IgD-negative memory B cell (primary cell): ENCODE results near the gene TMEM87B. TPM values are rescaled to one million over a fixed set of nuclear protein-coding genes. Genes with fewer than 3 reads are reported as not detected.
"Not testable (repeated sequence)": the region's sequence is repeated elsewhere in the genome, so short reads cannot be mapped to it uniquely, and the experiment has no call there.

ENCODE experiments used
- H3K27ac Mint-ChIP-seq, 3 donors: one replicate each; pipeline ENCODE4 v1.8.0; 2020 to 2022; ENCODE audit warnings: mild to moderate bottlenecking in 3 of 3, mixed read lengths in 3 of 3, moderate library complexity in 1 of 3
- H3K27me3 Mint-ChIP-seq: one replicate; pipeline ENCODE4 v1.8.0; 2021; ENCODE audit warnings: mixed read lengths
- H3K36me3 Mint-ChIP-seq: one replicate; pipeline ENCODE4 v1.8.0; 2020; ENCODE audit warnings: mild to moderate bottlenecking, mixed read lengths
- H3K4me1 Mint-ChIP-seq, 3 donors: one replicate each; pipeline ENCODE4 v1.8.0; 2020 to 2022; ENCODE audit warnings: mixed read lengths in 3 of 3, mild to moderate bottlenecking in 1 of 3
- H3K4me3 Mint-ChIP-seq, 4 donors: one replicate each; pipeline ENCODE4 v1.8.0; 2020 to 2022; ENCODE audit warnings: mild to moderate bottlenecking in 4 of 4, mixed read lengths in 4 of 4, moderate library complexity in 3 of 4
- H3K9me3 Mint-ChIP-seq, 3 donors: one replicate each; pipeline ENCODE4 v1.8.0; 2020 to 2021; ENCODE audit warnings: mixed read lengths in 3 of 3, mild to moderate bottlenecking in 1 of 3
- polyA plus RNA-seq: library from polyadenylated mRNA; unstranded; fragments of 300-500 nt; fragmentation: Illumina TruSeq; gene quantifications from one replicate; pipeline ENCODE4 v1.2.3, GENCODE V29; 2021

The TMEM87B gene
- polyA plus RNA-seq, 1 donor from 2014 or later = 11.0 TPM

DNA sequence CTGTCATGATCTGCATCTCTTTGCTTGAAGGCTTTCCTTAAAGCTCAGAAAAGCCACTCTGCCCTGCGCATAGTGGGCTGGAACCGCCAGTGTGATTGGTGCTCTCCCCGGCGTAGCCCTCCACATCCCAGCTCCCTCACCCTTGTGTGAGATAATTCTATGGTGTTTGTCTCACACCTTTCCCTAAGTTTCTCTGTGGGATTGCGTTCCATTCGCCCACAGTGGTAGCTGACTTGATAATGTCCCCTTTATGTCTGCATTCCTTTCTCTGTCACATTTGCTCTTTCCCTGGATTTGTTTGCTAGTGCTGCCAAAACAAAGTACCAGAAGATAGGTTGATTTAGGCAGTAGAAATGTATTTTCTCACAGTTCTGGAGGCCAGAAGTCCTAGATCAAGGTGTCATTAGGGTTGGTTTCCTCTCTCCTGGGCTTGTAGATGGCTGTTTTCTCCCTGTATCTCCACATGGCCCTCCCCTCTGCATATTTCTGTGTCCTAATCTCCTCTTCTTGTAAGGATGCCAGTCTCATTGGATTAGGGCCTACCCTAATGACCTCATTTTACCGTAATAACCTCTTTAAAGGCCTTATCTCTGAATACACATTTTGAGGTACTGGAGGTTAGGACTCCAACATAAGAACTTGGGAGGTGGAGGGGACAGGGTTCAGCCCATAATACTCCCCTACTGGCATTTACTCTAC is 7.4 kb upstream of the TMEM87B start:
- H3K4me1 Mint-ChIP-seq = no peaks in the 10 kb centered on the region
- peaks cover 5% of the 10 kb centered on the region for H3K27me3 Mint-ChIP-seq
- no peak overlapping the region for H3K4me3 Mint-ChIP-seq
- H3K9me3 Mint-ChIP-seq = peaks cover 3 to 17% (median 8%) of the 10 kb centered on the region in 3 donors
- peaks cover 2% of the 10 kb centered on the region for H3K36me3 Mint-ChIP-seq
- no peak overlapping the region for H3K27ac Mint-ChIP-seq

DNA sequence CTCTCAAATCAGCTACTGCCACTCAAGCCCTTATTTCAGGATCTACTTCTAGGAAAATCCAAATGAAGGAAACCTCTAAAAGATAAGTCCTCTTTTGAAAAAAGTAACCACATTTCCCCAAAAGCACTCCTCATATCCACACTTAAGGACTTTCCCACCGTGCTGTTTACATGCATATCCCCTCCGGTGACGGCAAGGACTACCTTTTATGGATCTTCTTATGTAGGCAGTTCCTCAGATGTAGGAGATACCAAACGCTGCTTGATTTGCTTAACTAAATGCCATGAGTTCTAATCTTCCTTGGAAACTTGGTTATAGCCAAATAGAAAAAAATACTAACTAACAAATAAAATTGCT is 6.9 kb upstream of the TMEM87B start:
- Mint-ChIP-seq H3K27ac (no peak overlapping the region), H3K9me3 (peaks cover 3 to 17% (median 8%) of the 10 kb centered on the region in 3 donors), H3K27me3 (peaks cover 5% of the 10 kb centered on the region), H3K4me1 (peaks cover under 1% of the 10 kb centered on the region in 3 donors), H3K4me3 (no peak overlapping the region), H3K36me3 (peaks cover 2% of the 10 kb centered on the region)

DNA sequence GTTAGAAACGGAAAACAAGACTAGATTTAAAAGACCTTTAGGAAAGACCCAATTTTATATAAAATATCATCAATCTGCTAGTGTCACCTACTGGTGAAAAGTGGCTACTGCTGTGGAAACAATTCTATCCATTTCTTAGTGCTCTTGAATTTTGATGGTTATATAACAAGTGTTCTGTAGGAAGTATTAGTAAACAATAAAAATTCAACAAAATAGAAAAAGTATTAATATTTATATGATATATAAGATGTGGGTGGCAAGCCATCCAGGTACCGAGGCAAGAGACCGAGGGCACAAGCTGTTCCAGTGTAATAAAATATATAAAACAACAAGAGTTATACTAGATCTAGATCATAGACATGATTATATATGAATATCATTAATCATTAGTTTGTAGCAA is 6.2 kb upstream of the TMEM87B start:
- Mint-ChIP-seq H3K9me3 (peaks cover 3 to 17% (median 8%) of the 10 kb centered on the region in 3 donors), H3K36me3 (peaks cover under 1% of the 10 kb centered on the region), H3K27ac (no peak overlapping the region), H3K27me3 (peaks cover 5% of the 10 kb centered on the region), H3K4me1 (peaks cover 5 to 7% (median 6%) of the 10 kb centered on the region in 3 donors), H3K4me3 (no peak overlapping the region)

DNA sequence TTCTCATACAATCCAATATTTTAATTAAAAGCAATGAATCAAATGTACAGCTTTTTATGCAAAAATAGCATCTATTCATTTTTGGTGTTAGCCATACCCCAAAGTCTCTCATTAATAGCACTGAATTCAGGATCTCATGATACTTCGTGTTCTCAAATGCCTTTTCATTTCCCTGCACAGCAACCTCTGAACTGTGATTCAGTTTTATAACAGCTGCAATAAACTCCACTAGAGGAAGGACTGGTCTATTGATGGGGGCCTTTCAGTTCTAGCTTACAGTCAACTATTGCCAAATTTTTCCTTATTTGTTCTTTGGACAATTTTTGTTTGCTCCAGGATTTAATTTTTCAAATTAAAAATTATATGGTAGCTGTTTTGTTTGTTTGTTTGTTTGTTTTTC is 4.8 kb upstream of the TMEM87B start:
- H3K36me3 Mint-ChIP-seq = no peaks in the 10 kb centered on the region
- peaks cover 4% of the 10 kb centered on the region for H3K27me3 Mint-ChIP-seq
- H3K27ac Mint-ChIP-seq = no peak overlapping the region
- H3K9me3 Mint-ChIP-seq = peaks cover 3 to 11% (median 6%) of the 10 kb centered on the region in 3 donors
- H3K4me3 Mint-ChIP-seq = no peak overlapping the region
- peaks cover 5 to 9% (median 8%) of the 10 kb centered on the region in 3 donors for H3K4me1 Mint-ChIP-seq

DNA sequence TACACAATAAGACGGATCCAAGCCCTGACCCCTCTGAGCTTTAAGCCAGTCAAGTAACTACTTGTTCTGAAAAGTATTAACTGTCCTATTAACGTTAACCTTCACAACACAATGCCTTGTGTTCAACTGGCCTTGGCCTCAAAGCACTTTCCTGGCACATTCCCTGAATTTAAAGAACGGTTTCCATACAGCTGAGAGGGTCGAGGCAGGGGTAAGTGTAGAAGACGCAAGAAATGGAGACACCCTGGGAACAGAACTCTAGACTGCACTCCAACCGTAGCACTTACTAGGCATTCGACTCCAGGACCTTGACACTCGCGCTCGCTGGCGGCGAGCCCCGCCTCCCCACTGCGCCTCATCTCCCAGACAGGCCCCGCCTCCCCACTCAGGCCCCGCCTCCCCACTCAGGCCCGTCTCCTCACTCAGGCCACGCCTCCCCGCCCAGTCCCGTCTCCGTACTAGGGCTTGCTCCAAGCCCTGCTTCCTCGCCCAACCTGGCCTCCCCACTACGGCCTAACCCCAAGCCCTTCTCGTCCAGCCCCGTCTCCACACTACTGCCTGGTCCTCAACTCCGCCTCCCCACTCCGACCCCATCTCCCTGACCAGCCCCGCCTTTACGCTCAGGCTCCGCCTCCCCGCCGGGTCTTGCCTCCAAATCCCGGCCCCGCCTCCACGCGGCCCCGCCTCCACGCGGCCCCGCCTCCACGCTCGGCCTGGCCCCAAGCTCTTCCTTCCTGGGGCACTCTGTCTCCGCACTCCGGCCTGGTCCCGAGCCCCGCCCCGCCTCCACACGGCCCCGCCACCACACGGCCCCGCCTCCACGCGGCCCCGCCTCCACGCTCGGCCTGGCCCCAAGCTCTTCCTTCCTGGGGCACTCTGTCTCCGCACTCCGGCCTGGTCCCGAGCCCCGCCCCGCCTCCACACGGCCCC is 887 bp upstream of the TMEM87B start:
- Mint-ChIP-seq H3K9me3 (no peaks in the 10 kb centered on the region), H3K36me3 (no peaks in the 10 kb centered on the region), H3K27ac (peak overlapping the region; percentile 86 to 97 (median 95)), H3K4me3 (peak overlapping the region; percentile 83 to 100 (median 96)), H3K27me3 (no peaks in the 10 kb centered on the region), H3K4me1 (peaks cover 30 to 34% (median 32%) of the 10 kb centered on the region in 3 donors)

DNA sequence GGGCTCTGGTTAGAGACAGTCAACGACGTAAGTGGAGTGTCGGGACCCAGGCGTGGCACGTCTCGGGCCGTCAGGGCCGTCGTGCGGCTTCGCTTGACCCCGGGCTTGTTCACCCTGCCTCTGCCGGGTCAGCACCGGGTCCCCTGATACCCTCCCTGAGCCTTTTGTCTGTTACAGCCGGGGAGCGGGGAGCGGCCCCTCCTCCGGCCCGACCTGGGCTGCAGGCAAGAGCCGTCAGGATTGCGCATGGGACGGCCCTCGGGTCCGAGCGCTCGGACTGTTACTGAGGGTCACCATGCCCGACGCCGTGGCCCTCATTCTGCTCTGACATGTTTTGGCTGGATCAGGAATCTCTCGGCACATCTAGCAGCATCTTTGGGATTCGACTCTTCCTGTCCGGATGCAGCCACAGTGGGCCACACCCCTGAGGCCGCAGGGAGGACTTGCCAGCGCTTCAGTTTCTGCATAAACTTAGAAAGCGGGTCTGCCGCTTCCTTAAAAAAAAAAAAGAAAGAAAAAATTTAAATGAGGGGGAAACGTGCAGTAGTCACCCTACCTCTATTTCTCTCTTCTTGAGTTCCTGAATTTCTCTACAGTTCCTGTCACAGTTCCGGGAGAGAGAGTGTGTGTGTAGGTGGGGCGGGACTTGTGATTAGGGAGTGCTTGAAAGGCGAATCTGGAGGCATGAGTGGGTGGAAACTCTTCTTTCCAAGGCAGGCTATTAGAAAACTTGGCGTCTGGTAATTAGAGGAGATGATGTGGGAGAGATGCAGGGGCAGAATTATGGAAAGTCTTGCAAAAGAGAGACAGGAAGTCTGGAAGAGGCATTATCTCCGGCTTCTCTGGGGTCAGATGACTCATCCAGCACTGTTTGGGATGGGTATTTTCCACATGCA is 909 bp downstream of the TMEM87B start:
- peaks cover 32 to 37% (median 35%) of the 10 kb centered on the region in 3 donors for H3K4me1 Mint-ChIP-seq

DNA sequence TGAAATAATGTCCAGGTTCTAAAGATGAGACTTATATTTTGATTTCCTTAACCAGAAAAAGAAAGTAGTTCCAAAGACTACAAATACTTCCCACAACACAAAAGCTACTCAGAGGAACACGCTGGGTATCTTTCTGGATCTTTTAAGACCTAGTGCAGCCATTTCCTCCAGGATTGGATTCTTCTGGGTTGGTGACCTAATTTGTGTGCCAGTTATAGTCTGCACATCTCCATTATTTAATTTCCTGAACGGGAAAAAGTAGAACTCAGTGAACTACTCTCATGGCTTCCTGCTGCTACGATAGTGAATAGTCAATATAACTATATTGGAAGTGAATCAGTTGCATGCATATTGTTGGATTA is 1.5 kb downstream of the TMEM87B start:
- Mint-ChIP-seq H3K27ac (peak overlapping the region in 2 of 3 donors; percentile 86 to 97), H3K27me3 (no peaks in the 10 kb centered on the region), H3K4me1 (peaks cover 32 to 41% (median 38%) of the 10 kb centered on the region in 3 donors), H3K36me3 (no peaks in the 10 kb centered on the region), H3K4me3 (peak overlapping the region; percentile 83 to 97 (median 94)), H3K9me3 (no peaks in the 10 kb centered on the region)

More for the DNA sequence above, 909 bp downstream of the TMEM87B start:
- H3K4me3 Mint-ChIP-seq = peak overlapping the region; percentile 83 to 97 (median 94)
- no peaks in the 10 kb centered on the region for H3K27me3 Mint-ChIP-seq
- peak overlapping the region; percentile 80 to 97 (median 86) for H3K27ac Mint-ChIP-seq
- H3K9me3 Mint-ChIP-seq = no peaks in the 10 kb centered on the region
- H3K36me3 Mint-ChIP-seq = no peaks in the 10 kb centered on the region

DNA sequence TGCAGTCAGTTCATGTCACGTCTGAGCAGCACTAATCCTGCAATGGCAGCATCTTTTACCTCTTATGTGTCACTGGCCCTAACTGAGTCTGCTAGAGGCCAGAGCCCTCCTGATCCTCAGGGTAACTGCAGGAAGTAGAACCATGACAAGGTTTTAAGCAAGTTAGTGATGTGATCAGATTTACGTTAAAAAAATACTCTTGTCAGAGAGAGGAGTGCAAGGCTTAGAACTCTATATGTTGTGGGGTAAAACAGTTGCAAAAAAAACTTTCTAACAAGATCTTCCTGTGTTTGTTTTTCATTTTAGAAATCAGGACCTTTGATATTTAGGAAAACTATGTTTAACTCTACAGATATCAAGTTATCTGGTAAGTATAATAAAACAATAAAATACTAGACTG is 4.6 kb downstream of the TMEM87B start:
- H3K36me3 Mint-ChIP-seq = peaks cover 2% of the 10 kb centered on the region
- peak overlapping the region in 1 of 4 donors; percentile 34 for H3K4me3 Mint-ChIP-seq
- H3K4me1 Mint-ChIP-seq = peaks cover 38 to 53% (median 43%) of the 10 kb centered on the region in 3 donors
- H3K27ac Mint-ChIP-seq = peak overlapping the region in 1 of 3 donors; percentile 22
- H3K27me3 Mint-ChIP-seq = no peaks in the 10 kb centered on the region
- H3K9me3 Mint-ChIP-seq = no peaks in the 10 kb centered on the region

DNA sequence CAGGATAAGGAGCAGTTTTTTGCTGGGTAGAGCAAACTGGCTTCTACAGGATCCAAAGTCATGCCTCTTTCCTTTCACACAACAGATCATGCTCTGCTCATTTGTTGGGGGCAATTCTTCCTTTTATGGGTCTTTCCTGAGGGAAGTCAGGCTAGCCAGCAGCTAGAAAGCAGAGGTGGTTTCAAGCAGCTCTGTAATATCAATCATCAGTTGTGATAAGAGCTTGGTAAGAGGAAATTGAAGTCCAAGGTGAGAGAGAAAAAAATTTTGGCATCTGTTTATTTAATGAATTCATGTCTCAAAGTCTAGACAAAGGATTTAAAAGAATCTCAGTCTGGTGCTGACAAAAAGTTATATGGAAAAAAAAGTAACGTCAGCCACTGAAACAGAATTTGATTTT is 6.2 kb downstream of the TMEM87B start:
- peaks cover 38 to 57% (median 48%) of the 10 kb centered on the region in 3 donors for H3K4me1 Mint-ChIP-seq
- H3K4me3 Mint-ChIP-seq = no peak overlapping the region
- H3K9me3 Mint-ChIP-seq = no peaks in the 10 kb centered on the region
- H3K27me3 Mint-ChIP-seq = no peaks in the 10 kb centered on the region
- H3K27ac Mint-ChIP-seq = peak overlapping the region in 1 of 3 donors; percentile 27
- H3K36me3 Mint-ChIP-seq = peaks cover 6% of the 10 kb centered on the region

DNA sequence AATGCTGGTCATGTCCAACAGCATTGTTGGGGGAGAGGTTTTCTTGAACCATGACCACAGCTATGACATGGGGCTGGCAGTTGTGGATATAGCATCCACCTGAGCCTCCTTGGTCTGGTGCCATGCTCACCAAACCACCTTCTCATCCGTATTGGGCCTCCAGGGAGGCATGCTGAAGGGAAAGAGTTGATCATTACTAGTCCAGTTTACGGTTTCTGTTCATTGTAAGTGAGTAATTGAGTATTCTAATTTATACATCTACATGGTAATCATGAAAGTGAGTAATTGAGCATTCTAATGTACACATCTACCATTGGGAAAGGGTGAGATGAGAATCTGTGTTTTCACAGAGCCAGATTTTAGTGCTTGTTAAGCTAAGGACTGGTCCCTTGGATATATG is 6.8 kb downstream of the TMEM87B start:
- Mint-ChIP-seq H3K4me1 (peaks cover 32 to 52% (median 45%) of the 10 kb centered on the region in 3 donors), H3K9me3 (no peaks in the 10 kb centered on the region), H3K27ac (peak overlapping the region in 2 of 3 donors; percentile 33 to 77), H3K27me3 (no peaks in the 10 kb centered on the region), H3K36me3 (peaks cover 7% of the 10 kb centered on the region), H3K4me3 (peak overlapping the region in 1 of 4 donors; percentile 0)

DNA sequence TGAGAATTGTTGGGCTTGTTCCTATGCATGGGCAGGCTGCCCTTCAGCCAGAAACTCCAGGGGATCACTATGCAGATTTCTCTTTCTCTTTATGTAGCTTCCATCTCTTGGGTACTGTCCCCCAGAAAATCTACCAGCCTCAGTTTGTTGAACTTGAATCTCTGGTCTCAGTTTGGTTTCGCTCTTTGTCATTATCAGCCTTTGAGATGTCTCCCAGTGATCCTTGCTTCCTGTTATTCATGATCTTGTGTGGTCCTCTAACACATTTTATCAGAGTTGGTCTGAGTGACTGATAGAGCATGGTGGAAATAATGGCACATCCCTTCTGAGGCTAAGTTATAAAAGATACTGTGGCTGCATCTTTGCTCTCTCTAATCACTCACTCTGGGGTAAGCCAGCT is 7.8 kb downstream of the TMEM87B start:
- H3K27ac Mint-ChIP-seq = peak overlapping the region in 1 of 3 donors; percentile 10
- H3K4me3 Mint-ChIP-seq = peak overlapping the region in 2 of 4 donors; percentile 0 to 71
- H3K9me3 Mint-ChIP-seq = no peaks in the 10 kb centered on the region
- peaks cover 11% of the 10 kb centered on the region for H3K36me3 Mint-ChIP-seq
- H3K27me3 Mint-ChIP-seq = no peaks in the 10 kb centered on the region
- H3K4me1 Mint-ChIP-seq = peaks cover 25 to 47% (median 41%) of the 10 kb centered on the region in 3 donors

DNA sequence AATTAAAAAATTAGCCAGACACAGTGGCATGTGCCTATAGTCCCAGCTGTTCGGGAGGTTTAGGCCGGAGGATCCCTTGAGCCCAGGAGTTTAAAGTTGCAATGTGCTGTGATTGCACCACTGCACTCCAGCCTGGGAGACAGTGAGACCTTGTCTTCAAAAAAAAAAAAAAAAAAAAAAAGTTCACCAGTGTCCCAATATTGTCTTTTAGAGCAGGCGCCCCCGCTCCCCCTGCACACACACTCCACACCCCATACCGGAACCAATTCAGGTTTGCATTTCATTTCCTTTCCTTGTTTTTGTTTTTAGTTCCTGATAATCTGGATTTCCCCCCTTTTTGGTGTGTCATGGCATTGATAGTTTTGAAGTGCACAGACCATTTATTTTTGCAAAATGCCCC is 10.4 kb downstream of the TMEM87B start:
- Mint-ChIP-seq H3K36me3 (peaks cover 16% of the 10 kb centered on the region), H3K27me3 (no peaks in the 10 kb centered on the region), H3K9me3 (peaks cover 1 to 3% (median 2%) of the 10 kb centered on the region in 3 donors), H3K4me1 (peaks cover 17 to 40% (median 29%) of the 10 kb centered on the region in 3 donors), H3K4me3 (peak overlapping the region in 2 of 4 donors; percentile 12 to 76), H3K27ac (peak overlapping the region; percentile 20 to 47 (median 43))

DNA sequence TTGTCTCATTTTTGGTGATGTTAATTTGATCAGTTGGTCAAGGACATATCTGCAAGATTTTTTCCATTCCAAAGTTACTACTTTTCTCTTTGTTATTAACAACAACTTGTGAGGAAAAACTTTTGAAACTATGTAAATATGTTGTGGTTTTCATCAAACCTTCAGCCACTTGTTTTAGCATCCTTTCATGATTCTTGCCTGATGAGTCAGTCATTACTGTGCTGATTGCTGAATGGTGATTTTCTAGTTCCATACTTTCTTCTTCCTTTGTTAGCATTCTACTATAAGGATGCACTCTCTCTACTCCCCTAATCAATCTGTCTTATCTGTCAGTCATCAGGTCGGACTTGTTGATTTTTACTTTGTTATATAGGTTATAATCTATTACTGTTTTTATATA is 10.9 kb downstream of the TMEM87B start:
- Mint-ChIP-seq H3K36me3 (peaks cover 17% of the 10 kb centered on the region), H3K9me3 (peaks cover 1 to 3% (median 2%) of the 10 kb centered on the region in 3 donors), H3K27ac (peak overlapping the region; percentile 20 to 47 (median 43)), H3K27me3 (no peaks in the 10 kb centered on the region), H3K4me3 (peak overlapping the region in 2 of 4 donors; percentile 12 to 76), H3K4me1 (peaks cover 17 to 40% (median 30%) of the 10 kb centered on the region in 3 donors)

DNA sequence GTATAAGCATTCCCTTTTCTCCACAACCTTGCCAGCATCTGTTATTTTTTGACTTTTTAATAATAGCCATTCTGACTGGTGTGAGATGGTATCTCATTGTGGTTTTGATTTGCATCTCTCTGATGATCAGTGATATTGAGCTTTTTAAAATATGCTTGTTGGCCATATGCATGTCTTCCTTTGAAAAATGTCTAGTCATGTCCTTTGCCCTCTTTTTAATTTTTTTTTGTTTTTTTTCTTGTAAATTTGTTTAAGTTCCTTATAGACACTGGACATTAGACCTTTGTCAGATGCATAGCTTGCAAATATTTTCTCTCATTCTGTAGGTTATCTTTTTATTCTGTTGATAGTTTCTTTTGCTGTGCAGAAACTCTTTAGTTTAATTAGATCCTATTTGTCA is 14.7 kb downstream of the TMEM87B start:
- H3K4me3 Mint-ChIP-seq, H3K27me3 Mint-ChIP-seq, H3K9me3 Mint-ChIP-seq, H3K27ac Mint-ChIP-seq: not testable (repeated sequence)
- H3K36me3 Mint-ChIP-seq = peaks cover 23% of the 10 kb centered on the region
- peaks cover 16 to 47% (median 42%) of the 10 kb centered on the region in 3 donors for H3K4me1 Mint-ChIP-seq
